ENCODE data around the gene PGAP6. TPM values are rescaled to one million over a fixed set of nuclear protein-coding genes. Genes with fewer than 3 reads are reported as not detected.

Gene PGAP6
- total and polyA plus RNA-seq, 2 of the 8 experiments (the other 6 are each of a cell fraction or from before 2014, with no cell fraction given), result 86.8 to 364 TPM

- TF ChIP-seq SAP30 (IDR thresholded peaks at IDR 0.05; ENCODE audit: insufficient read depth, insufficient replicate concordance, low read length) (no peak), EZH2 (IDR thresholded peaks at IDR 0.05; ENCODE audit: low read depth, low read length, severe bottlenecking) (no peak)
Measured at GRCh38 chr16:380762-381011, 1.1 kb downstream of the PGAP6 start (continued).

All from H1 (cell line).